ENCODE data around the gene LRRC8A.
A peak's percentile ranks its signal among the peaks of the same experiment; 100 is the strongest.
"Not testable (repeated sequence)": the region's sequence is repeated elsewhere in the genome, so short reads cannot be mapped to it uniquely, and the experiment has no call there.

LRRC8A gene

GRCh38 chr9:128881884-128882676 lies at the start of gene LRRC8A, which contains the start of gene KYAT1:
LRRC8A (plus strand) TSS chr9:128882133; CDS start chr9:128907165, 25,032 bp downstream.
KYAT1 (minus strand) TSS chr9:128881950; CDS start chr9:128845405, 36,545 bp downstream.
- peak; percentile 99 for DNase-seq

GRCh38 chr9:128833696-128834095 lies 48.2 kb upstream of the LRRC8A start:
- DNase-seq: no peak

GRCh38 chr9:128835246-128836210 lies 46.4 kb upstream of the LRRC8A start:
- DNase-seq: no peak

- DNase-seq: no peak
Measured at GRCh38 chr9:128836509-128837145, 45.3 kb upstream of the LRRC8A start.

GRCh38 chr9:128838338-128838737 lies 43.6 kb upstream of the LRRC8A start:
- no peak for DNase-seq

GRCh38 chr9:128840524-128840923 lies 41.4 kb upstream of the LRRC8A start:
- DNase-seq: no peak

GRCh38 chr9:128841694-128842492 lies 40.0 kb upstream of the LRRC8A start:
- no peak for DNase-seq

GRCh38 chr9:128843171-128843570 lies 38.8 kb upstream of the LRRC8A start:
- DNase-seq: not testable (repeated sequence)

GRCh38 chr9:128845186-128845931 lies 36.6 kb upstream of the LRRC8A start:
- no peak for DNase-seq

- DNase-seq: no peak
Measured at GRCh38 chr9:128846680-128847030, 35.3 kb upstream of the LRRC8A start.

GRCh38 chr9:128847803-128848202 lies 34.1 kb upstream of the LRRC8A start:
- DNase-seq: no peak

GRCh38 chr9:128851024-128851423 lies 30.9 kb upstream of the LRRC8A start:
- not testable (repeated sequence) for DNase-seq

- not testable (repeated sequence) for DNase-seq
Measured at GRCh38 chr9:128851779-128852600, 29.9 kb upstream of the LRRC8A start.

GRCh38 chr9:128852646-128853045 lies 29.3 kb upstream of the LRRC8A start:
- not testable (repeated sequence) for DNase-seq

GRCh38 chr9:128854454-128854853 lies 27.5 kb upstream of the LRRC8A start:
- DNase-seq: not testable (repeated sequence)

GRCh38 chr9:128858476-128858875 lies 23.5 kb upstream of the LRRC8A start:
- DNase-seq: not testable (repeated sequence)

GRCh38 chr9:128860937-128861336 lies 21.0 kb upstream of the LRRC8A start:
- DNase-seq: no peak

GRCh38 chr9:128861501-128861900 lies 20.4 kb upstream of the LRRC8A start:
- DNase-seq: no peak

- no peak for DNase-seq
Measured at GRCh38 chr9:128862401-128862851, 19.5 kb upstream of the LRRC8A start.

GRCh38 chr9:128863647-128864046 lies 18.3 kb upstream of the LRRC8A start:
- DNase-seq: peak; percentile 82

All from right forelimb (tissue), 1 donor.